Measurements from ENCODE around the gene SRSF4.

- TF ChIP-seq MAX (IDR thresholded peaks at IDR 0.05; ENCODE audit: low read depth, low read length) (no peak), CTCF (IDR thresholded peaks at IDR 0.05 in 2 of 3, conservative IDR thresholded peaks at IDR 0.05 in 1 of 3; ENCODE audit: control insufficient read depth in 2 of 3, extremely low read depth in 1 of 3, insufficient read depth in 1 of 3, low read depth in 3 of 3, low read length in 3 of 3) (no peak; a peak in 1 of 6 replicates)
Observed at GRCh38 chr1:29117381-29117780, 64.3 kb downstream of the SRSF4 start.

All from GM12878 (cell line).